SW480 (cell line): ENCODE data around the gene WDR54.
"Not testable (repeated sequence)": the region's sequence is repeated elsewhere in the genome, so short reads cannot be mapped to it uniquely, and the experiment has no call there.

ENCODE experiments used
- DNase-seq: peaks from one replicate; pipeline ENCODE4 v3.0.0-alpha.2; 2016; ENCODE audit warnings: low spot score

The WDR54 gene

GRCh38 chr2:74457129-74457548, 35.6 kb downstream of the WDR54 start:
- DNase-seq = no peak

- peak; percentile 84 for DNase-seq
Measured at GRCh38 chr2:74457549-74458131, 36.1 kb downstream of the WDR54 start.

GRCh38 chr2:74458132-74458937, 36.8 kb downstream of the WDR54 start, which contains the start of gene WBP1:
Gene WBP1, plus strand, starts transcription at chr2:74458438. Its CDS starts 165 bp downstream, at chr2:74458603.
- DNase-seq = peak; percentile 100

GRCh38 chr2:74458938-74459363, 37.4 kb downstream of the WDR54 start:
- no peak for DNase-seq

- DNase-seq = not testable (repeated sequence)
Measured at GRCh38 chr2:74459503-74460118, 38.1 kb downstream of the WDR54 start.

GRCh38 chr2:74460187-74460586, 38.7 kb downstream of the WDR54 start:
- not testable (repeated sequence) for DNase-seq

GRCh38 chr2:74461187-74462053, 39.9 kb downstream of the WDR54 start:
- DNase-seq = no peak

- no peak for DNase-seq
Measured at GRCh38 chr2:74462054-74462785, 40.7 kb downstream of the WDR54 start.

GRCh38 chr2:74462786-74463105, 41.2 kb downstream of the WDR54 start:
- no peak for DNase-seq

- no peak for DNase-seq
Measured at GRCh38 chr2:74464406-74464805, 42.9 kb downstream of the WDR54 start.

- DNase-seq = not testable (repeated sequence)
Measured at GRCh38 chr2:74470742-74471141, 49.2 kb downstream of the WDR54 start.

GRCh38 chr2:74471332-74472065, 50.0 kb downstream of the WDR54 start:
- DNase-seq = no peak

GRCh38 chr2:74472086-74472944, 50.8 kb downstream of the WDR54 start, which contains the start of gene MRPL53:
Gene MRPL53, minus strand, starts transcription at chr2:74472680. Its CDS starts 20 bp downstream, at chr2:74472660.
- DNase-seq = peak; percentile 94

GRCh38 chr2:74472945-74473258, 51.4 kb downstream of the WDR54 start:
- no peak for DNase-seq

GRCh38 chr2:74474481-74474880, 53.0 kb downstream of the WDR54 start:
- DNase-seq = no peak

GRCh38 chr2:74474899-74475298, 53.4 kb downstream of the WDR54 start:
- DNase-seq = no peak
